Trophoblast cell (in vitro differentiated cells and primary cell): ENCODE results near the gene BNC1.

Experiments
- DNase-seq, 2 donors: peaks; one replicate each; pipeline ENCODE4 v3.0.0-alpha.2; 2016
- H2AFZ ChIP-seq: 2 replicates; pipeline ENCODE4 v1.6.1; 2013; ENCODE audit warnings: low read length, moderate library complexity, mild to moderate bottlenecking; ENCODE audit not compliant: insufficient read depth, poor library complexity
- H2AK5ac ChIP-seq: 2 replicates; pipeline ENCODE4 v1.6.1; 2013; ENCODE audit warnings: mild to moderate bottlenecking, low read length
- H2BK120ac ChIP-seq: 2 replicates; pipeline ENCODE4 v1.6.1; 2013; ENCODE audit warnings: low read length, mild to moderate bottlenecking, moderate library complexity; ENCODE audit not compliant: insufficient read depth, poor library complexity
- H2BK12ac ChIP-seq: 2 replicates; pipeline ENCODE4 v1.6.1; 2013; ENCODE audit warnings: mild to moderate bottlenecking, low read length, moderate library complexity
- H2BK5ac ChIP-seq: 2 replicates; pipeline ENCODE4 v1.6.1; 2013; ENCODE audit warnings: low read length, low read depth, moderate library complexity, mild to moderate bottlenecking; ENCODE audit not compliant: poor library complexity
- H3K14ac ChIP-seq: 2 replicates; pipeline ENCODE4 v1.6.1; 2013; ENCODE audit warnings: mild to moderate bottlenecking, low read length
- H3K18ac ChIP-seq: 2 replicates; pipeline ENCODE4 v1.6.1; 2013; ENCODE audit warnings: mild to moderate bottlenecking, low read length
- H3K23ac ChIP-seq: 2 replicates; pipeline ENCODE4 v1.6.1; 2013; ENCODE audit warnings: low read length
- H3K27ac ChIP-seq: 2 replicates; pipeline ENCODE4 v1.5.1; 2013; ENCODE audit warnings: low read depth, mild to moderate bottlenecking, inconsistent platforms, low read length, moderate library complexity
- H3K27me3 ChIP-seq: 2 replicates; pipeline ENCODE4 v1.6.1; 2013; ENCODE audit warnings: inconsistent platforms, mild to moderate bottlenecking, low read length, moderate library complexity; ENCODE audit not compliant: insufficient read depth
- H3K36me3 ChIP-seq, 2 experiments: 1 replicate in 1 of 2; 2 replicates in 1 of 2; pipeline ENCODE4 v1.6.1; 2013; ENCODE audit warnings: low read length in 2 of 2, mild to moderate bottlenecking in 2 of 2, moderate library complexity in 1 of 2; ENCODE audit not compliant: insufficient read depth in 2 of 2, control insufficient read depth in 1 of 2
- H3K4ac ChIP-seq: 2 replicates; pipeline ENCODE4 v1.6.1; 2013; ENCODE audit warnings: low read depth, mild to moderate bottlenecking, low read length, moderate library complexity
- H3K4me1 ChIP-seq, 2 experiments: 1 replicate in 1 of 2; 2 replicates in 1 of 2; pipeline ENCODE4 v1.6.1; 2013; ENCODE audit warnings: low read length in 2 of 2, mild to moderate bottlenecking in 2 of 2, moderate library complexity in 1 of 2; ENCODE audit not compliant: insufficient read depth in 2 of 2, control insufficient read depth in 1 of 2
- H3K4me2 ChIP-seq: 2 replicates; pipeline ENCODE4 v1.6.1; 2013; ENCODE audit warnings: inconsistent platforms, mild to moderate bottlenecking, low read length, moderate library complexity
- H3K4me3 ChIP-seq: 2 replicates; pipeline ENCODE4 v1.5.1; 2013; ENCODE audit warnings: mild to moderate bottlenecking, low read depth, low read length, inconsistent platforms
- H3K79me1 ChIP-seq: one replicate; pipeline ENCODE4 v1.6.1; 2013; ENCODE audit warnings: low read length
- H3K79me2 ChIP-seq: 2 replicates; pipeline ENCODE4 v1.6.1; 2013; ENCODE audit warnings: low read length, mild to moderate bottlenecking; ENCODE audit not compliant: control insufficient read depth, insufficient read depth, poor library complexity
- H3K9ac ChIP-seq: 2 replicates; pipeline ENCODE4 v1.6.1; 2013; ENCODE audit warnings: mild to moderate bottlenecking, low read length
- H3K9me3 ChIP-seq: 2 replicates; pipeline ENCODE4 v1.6.1; 2013; ENCODE audit warnings: low read depth, mild to moderate bottlenecking, control low read depth, inconsistent platforms, low read length; ENCODE audit not compliant: insufficient read depth
- H4K12ac ChIP-seq: 2 replicates; pipeline ENCODE4 v1.6.1; 2013; ENCODE audit warnings: low read depth, mild to moderate bottlenecking, low read length, moderate library complexity
- H4K8ac ChIP-seq: 2 replicates; pipeline ENCODE4 v1.6.1; 2013; ENCODE audit warnings: low read depth, mild to moderate bottlenecking, low read length, moderate library complexity
- H4K91ac ChIP-seq: one replicate; pipeline ENCODE4 v1.6.1; 2013; ENCODE audit warnings: low read depth, mild to moderate bottlenecking, low read length, moderate library complexity
- WGBS: extraction: QIAGEN DNeasy Blood & Tissue Kit; methylation state at CpG from one replicate; pipeline ENCODE4 v1.1.7; 2013; ENCODE audit warnings: missing lambda C conversion rate; ENCODE audit not compliant: insufficient read length, insufficient coverage; ENCODE audit errors: extremely low coverage; 5-methylcytosine and 5-hydroxymethylcytosine counted together

Gene BNC1

DNA sequence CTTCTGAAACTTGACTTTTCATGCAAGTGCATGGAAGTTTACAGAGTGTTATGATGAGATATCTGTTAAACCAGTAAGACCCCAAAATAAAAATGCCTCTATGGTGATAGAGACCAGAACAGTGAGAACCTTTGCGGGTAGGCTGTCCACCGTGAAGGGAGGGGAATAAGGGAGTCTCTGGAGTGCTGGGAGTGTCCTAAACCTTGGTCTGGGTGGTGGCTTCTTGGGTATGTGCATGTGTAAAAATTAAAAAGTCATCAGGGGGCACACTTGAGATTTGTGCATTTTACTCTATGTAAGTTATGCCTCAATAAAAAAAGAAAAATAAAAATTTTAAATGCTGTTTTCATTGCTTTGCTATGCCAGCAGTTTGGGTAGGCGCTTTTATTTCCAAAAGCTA is 38.2 kb upstream of the BNC1 start:
- Histone ChIP-seq H3K79me1 (no peaks in the 10 kb centered on the region), H3K4ac (no peak overlapping the region), H2BK5ac (no peak overlapping the region), H3K4me2 (no peak overlapping the region), H2BK120ac (no peak overlapping the region), H4K8ac (no peak overlapping the region), H3K9me3 (no peaks in the 10 kb centered on the region), H3K27me3 (no peaks in the 10 kb centered on the region), H3K18ac (no peak overlapping the region), H4K91ac (no peak overlapping the region), H4K12ac (no peak overlapping the region), H3K27ac (no peak overlapping the region), H2BK12ac (no peak overlapping the region), H3K9ac (no peak overlapping the region), H3K23ac (no peak overlapping the region), H3K4me1 (peaks cover 13 to 26% of the 10 kb centered on the region in 2 experiments), H2AK5ac (no peak overlapping the region), H3K4me3 (no peak overlapping the region), H3K36me3 (no peaks in the 10 kb centered on the region), H2AFZ (no peak overlapping the region), H3K79me2 (no peaks in the 10 kb centered on the region), H3K14ac (no peak overlapping the region)
- DNase-seq, result no peak
- WGBS, result no CpG with 5 or more reads among the region's 3 CpGs

- H3K23ac ChIP-seq, result no peak overlapping the region
- no peak overlapping the region for H4K12ac ChIP-seq
- no peaks in the 10 kb centered on the region for H3K36me3 ChIP-seq
- no peak for DNase-seq
- H4K8ac ChIP-seq, result no peak overlapping the region
- H2AFZ ChIP-seq, result no peak overlapping the region
- no peak overlapping the region for H2AK5ac ChIP-seq
- no peak overlapping the region for H2BK120ac ChIP-seq
- no peak overlapping the region for H2BK5ac ChIP-seq
- H3K4me1 ChIP-seq, result peaks cover 11 to 23% of the 10 kb centered on the region in 2 experiments
- no peaks in the 10 kb centered on the region for H3K27me3 ChIP-seq
- H3K9ac ChIP-seq, result no peak overlapping the region
- H3K27ac ChIP-seq, result no peak overlapping the region
- no peak overlapping the region for H2BK12ac ChIP-seq
- H3K4me3 ChIP-seq, result no peak overlapping the region
- H3K18ac ChIP-seq, result no peak overlapping the region
- no peaks in the 10 kb centered on the region for H3K9me3 ChIP-seq
- H3K79me1 ChIP-seq, result no peaks in the 10 kb centered on the region
- no peaks in the 10 kb centered on the region for H3K79me2 ChIP-seq
- WGBS, result no CpG with 5 or more reads among the region's 6 CpGs
- no peak overlapping the region for H3K4ac ChIP-seq
- H3K4me2 ChIP-seq, result peak overlapping the region; percentile 9
- peak overlapping the region; percentile 7 for H4K91ac ChIP-seq
- H3K14ac ChIP-seq, result no peak overlapping the region
Measured at GRCh38 chr15:83322061-83322460, 37.6 kb upstream of the BNC1 start.

DNA sequence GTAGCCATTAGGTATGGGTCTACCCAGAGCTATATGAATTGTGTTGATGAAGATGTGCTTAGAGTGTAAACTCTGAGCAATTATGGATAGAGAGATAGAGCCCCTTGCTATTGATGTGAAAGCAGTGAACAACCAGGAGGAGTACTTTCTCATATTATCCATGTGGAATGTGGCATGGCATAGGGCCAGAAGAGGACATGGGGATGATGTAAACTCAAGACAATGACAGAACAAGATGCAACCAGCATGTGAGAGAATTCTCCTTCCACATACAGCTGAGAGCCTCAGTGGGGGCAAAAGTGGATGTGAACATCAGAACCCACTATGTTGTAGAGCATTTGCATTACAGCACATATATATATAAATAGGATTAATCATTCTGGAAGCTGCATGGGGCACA is 36.4 kb upstream of the BNC1 start:
- Histone ChIP-seq H3K79me2 (no peaks in the 10 kb centered on the region), H3K14ac (no peak overlapping the region), H3K18ac (no peak overlapping the region), H2BK120ac (no peak overlapping the region), H2BK12ac (no peak overlapping the region), H3K4me1 (peaks cover 9 to 21% of the 10 kb centered on the region in 2 experiments), H4K8ac (no peak overlapping the region), H2AK5ac (no peak overlapping the region), H4K12ac (no peak overlapping the region), H4K91ac (no peak overlapping the region), H3K4me2 (no peak overlapping the region), H3K23ac (no peak overlapping the region), H3K27ac (no peak overlapping the region), H2BK5ac (no peak overlapping the region), H3K4me3 (no peak overlapping the region), H3K9ac (no peak overlapping the region), H2AFZ (no peak overlapping the region), H3K27me3 (no peaks in the 10 kb centered on the region), H3K36me3 (no peaks in the 10 kb centered on the region), H3K9me3 (no peaks in the 10 kb centered on the region), H3K4ac (no peak overlapping the region), H3K79me1 (no peaks in the 10 kb centered on the region)
- DNase-seq, result peak in 1 of 2 donors; percentile 30

DNA sequence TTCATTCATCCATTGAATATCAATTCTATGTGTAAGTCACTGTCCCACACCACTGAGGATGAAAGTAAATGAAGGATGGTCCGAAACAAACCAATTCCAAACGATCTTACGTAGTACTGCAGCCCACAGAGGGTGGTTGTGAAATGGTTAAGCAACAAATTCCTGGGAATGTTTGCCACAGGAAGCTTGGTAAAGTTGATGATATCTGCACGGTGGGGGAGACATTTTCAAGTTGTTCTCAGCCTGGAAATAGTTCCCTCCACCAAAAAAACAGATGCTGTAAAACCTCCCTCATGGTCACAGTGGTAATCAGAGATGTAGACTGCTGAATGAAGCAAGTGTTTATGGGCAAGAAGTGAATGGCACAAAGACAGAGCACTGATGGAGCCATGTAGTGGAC is 35.9 kb upstream of the BNC1 start:
- no peaks in the 10 kb centered on the region for H3K36me3 ChIP-seq
- DNase-seq, result peak in 1 of 2 donors; percentile 67
- H3K27me3 ChIP-seq, result no peaks in the 10 kb centered on the region
- no peak overlapping the region for H3K18ac ChIP-seq
- H3K4me2 ChIP-seq, result no peak overlapping the region
- H4K91ac ChIP-seq, result no peak overlapping the region
- H2AK5ac ChIP-seq, result no peak overlapping the region
- H3K4me1 ChIP-seq, result peaks cover 9 to 21% of the 10 kb centered on the region in 2 experiments
- H3K79me2 ChIP-seq, result no peaks in the 10 kb centered on the region
- no peak overlapping the region for H3K9ac ChIP-seq
- H3K14ac ChIP-seq, result no peak overlapping the region
- H3K4me3 ChIP-seq, result no peak overlapping the region
- no peak overlapping the region for H3K23ac ChIP-seq
- no peak overlapping the region for H2BK5ac ChIP-seq
- no peak overlapping the region for H4K12ac ChIP-seq
- H3K4ac ChIP-seq, result no peak overlapping the region
- no peak overlapping the region for H3K27ac ChIP-seq
- H2BK12ac ChIP-seq, result no peak overlapping the region
- no peak overlapping the region for H4K8ac ChIP-seq
- H2BK120ac ChIP-seq, result no peak overlapping the region
- H3K9me3 ChIP-seq, result no peaks in the 10 kb centered on the region
- H3K79me1 ChIP-seq, result no peaks in the 10 kb centered on the region
- no peak overlapping the region for H2AFZ ChIP-seq
- WGBS, result no CpG with 5 or more reads among the region's 4 CpGs
